ENCODE data around the gene MR1. TPM values are rescaled to one million over a fixed set of nuclear protein-coding genes. Genes with fewer than 3 reads are reported as not detected.
A peak's percentile ranks its signal among the peaks of the same experiment; 100 is the strongest.

MR1 gene
- polyA plus RNA-seq, 1 of the 3 experiments (the other 2 are of a cell fraction) = 7.0 TPM

DNA sequence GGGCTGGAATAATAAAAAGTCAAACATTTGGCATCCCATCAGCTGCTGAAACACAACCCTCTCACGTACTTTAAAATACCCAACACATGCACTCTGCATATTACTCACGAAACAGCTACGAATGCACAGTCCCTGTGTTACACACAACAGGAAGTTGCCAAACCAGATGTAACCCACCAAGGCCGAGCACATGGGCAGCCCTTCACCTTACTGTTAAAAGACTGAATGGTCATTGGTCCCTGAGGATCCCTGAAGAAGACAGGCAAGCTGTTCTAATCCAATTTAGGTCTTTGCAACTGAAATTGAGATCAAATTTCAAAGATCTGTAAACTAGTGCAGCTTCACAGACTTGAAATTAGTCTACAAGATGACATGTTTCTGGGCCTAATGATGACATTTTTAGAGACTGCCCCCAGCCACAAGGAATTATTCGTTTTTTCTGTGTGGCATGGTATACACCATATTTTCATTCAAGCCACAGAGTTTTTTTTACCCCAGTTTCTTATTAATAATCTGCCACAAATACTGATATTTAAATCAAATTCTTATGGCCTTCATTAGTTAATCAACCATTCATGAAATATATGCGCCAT lies 29.1 kb downstream of the MR1 start:
- no peak for DNase-seq
- H3K27me3 ChIP-seq (ENCODE audit: insufficient read depth) = no peaks in the 10 kb centered on the region
- no peak overlapping the region for H3K9ac ChIP-seq
- peaks cover 0 to 6% of the 10 kb centered on the region in 2 experiments; a peak in 2 of 4 replicates for H3K4me1 ChIP-seq (ENCODE audit: control insufficient read depth in 1 of 2, insufficient read depth in 2 of 2, low read depth in 1 of 2, low read length in 1 of 2)
- H3K4me2 ChIP-seq = no peak overlapping the region
- no peaks in the 10 kb centered on the region for H3F3A ChIP-seq (replicated peaks; ENCODE audit: insufficient read depth)
- POLR2A ChIA-PET = no interaction called here
- no peaks in the 10 kb centered on the region for H3K36me3 ChIP-seq (replicated peaks in 1 of 2; ENCODE audit: control insufficient read depth in 1 of 2, insufficient read depth in 2 of 2, low read length in 1 of 2)
- H3K79me2 ChIP-seq (ENCODE audit: insufficient read depth) = no peaks in the 10 kb centered on the region
- no peaks in the 10 kb centered on the region for H3K9me2 ChIP-seq
- no peak overlapping the region for H2AFZ ChIP-seq (ENCODE audit: low read depth)
- WGBS (ENCODE audit: low lambda C conversion rate) = 78% methylated on average over 6 of the region's 6 CpGs
- H4K20me1 ChIP-seq (ENCODE audit: insufficient read depth) = no peaks in the 10 kb centered on the region
- H3K4me3 ChIP-seq (ENCODE audit: low read depth in 2 of 2, low read length in 1 of 2) = no peak overlapping the region
- H3K27ac ChIP-seq (ENCODE audit: low read depth in 2 of 2, low read length in 1 of 2) = no peak overlapping the region
- no peaks in the 10 kb centered on the region for H3K9me3 ChIP-seq
- TF ChIP-seq EZH2phosphoT487 (IDR thresholded peaks at IDR 0.05; ENCODE audit: borderline replicate concordance, low read depth) = no peak
- TF ChIP-seq SIN3A (IDR thresholded peaks at IDR 0.05; ENCODE audit: borderline replicate concordance, low read depth, low read length) = no peak
- TF ChIP-seq FOXJ3 (CRISPR knock-in tag; IDR thresholded peaks at IDR 0.05) = no peak
- no peak for TF ChIP-seq YY1 (IDR thresholded peaks at IDR 0.05; ENCODE audit: low read depth)
- no peak for TF ChIP-seq ELF1 (IDR thresholded peaks at IDR 0.05)
- TF ChIP-seq, protein P1, sequence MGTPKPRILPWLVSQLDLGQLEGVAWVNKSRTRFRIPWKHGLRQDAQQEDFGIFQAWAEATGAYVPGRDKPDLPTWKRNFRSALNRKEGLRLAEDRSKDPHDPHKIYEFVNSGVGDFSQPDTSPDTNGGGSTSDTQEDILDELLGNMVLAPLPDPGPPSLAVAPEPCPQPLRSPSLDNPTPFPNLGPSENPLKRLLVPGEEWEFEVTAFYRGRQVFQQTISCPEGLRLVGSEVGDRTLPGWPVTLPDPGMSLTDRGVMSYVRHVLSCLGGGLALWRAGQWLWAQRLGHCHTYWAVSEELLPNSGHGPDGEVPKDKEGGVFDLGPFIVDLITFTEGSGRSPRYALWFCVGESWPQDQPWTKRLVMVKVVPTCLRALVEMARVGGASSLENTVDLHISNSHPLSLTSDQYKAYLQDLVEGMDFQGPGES (IDR thresholded peaks at IDR 0.05; ENCODE audit: low read depth, low read length) = no peak
- TF ChIP-seq RXRA (IDR thresholded peaks at IDR 0.05; ENCODE audit: borderline replicate concordance, low read depth) = no peak
- CTCF ChIA-PET = interaction anchor here (1.0 to 4.1 kb wide), 3 partner anchors 16 to 79 kb away, joined by 3 to 13 read pairs (median 6); no protein-coding TSS in a partner anchor

DNA sequence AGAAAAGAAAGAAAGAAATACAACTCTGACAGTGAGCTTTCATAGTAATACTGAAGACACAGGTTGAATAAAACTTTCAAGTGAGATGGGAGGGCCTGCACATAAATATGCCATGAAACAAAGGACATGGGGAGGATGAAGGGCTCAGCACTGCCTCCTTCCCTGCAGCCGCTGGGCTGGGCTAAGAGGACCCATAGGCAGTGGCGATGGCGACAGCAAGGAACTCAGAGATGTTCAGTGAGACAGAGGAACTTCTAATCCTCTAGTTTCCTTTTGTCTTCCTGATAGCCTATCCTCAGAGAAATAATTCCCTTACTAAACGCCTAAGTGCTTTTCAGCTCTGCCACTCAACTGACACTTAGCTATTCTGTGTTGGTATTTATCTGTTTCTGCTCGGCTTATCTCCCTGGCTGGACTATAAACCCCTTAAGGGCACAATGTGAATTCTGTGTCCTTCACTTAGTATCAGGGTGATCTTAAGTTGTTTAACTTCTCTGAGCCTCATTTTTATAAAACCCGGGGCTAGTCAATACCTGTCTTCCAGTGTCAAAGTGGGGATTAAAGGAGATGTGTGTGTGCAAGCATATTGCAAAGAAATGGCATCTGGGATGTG lies 30.3 kb downstream of the MR1 start:
- Histone ChIP-seq H3K4me2 (no peak overlapping the region), H3K36me3 (replicated peaks in 1 of 2; ENCODE audit: control insufficient read depth in 1 of 2, insufficient read depth in 2 of 2, low read length in 1 of 2) (no peaks in the 10 kb centered on the region), H4K20me1 (ENCODE audit: insufficient read depth) (no peaks in the 10 kb centered on the region), H3K27ac (ENCODE audit: low read depth in 2 of 2, low read length in 1 of 2) (no peak overlapping the region), H3K27me3 (ENCODE audit: insufficient read depth) (no peaks in the 10 kb centered on the region), H3F3A (replicated peaks; ENCODE audit: insufficient read depth) (no peaks in the 10 kb centered on the region), H3K79me2 (ENCODE audit: insufficient read depth) (no peaks in the 10 kb centered on the region), H3K9ac (no peak overlapping the region), H3K9me3 (no peaks in the 10 kb centered on the region), H3K4me3 (ENCODE audit: low read depth in 2 of 2, low read length in 1 of 2) (no peak overlapping the region), H3K4me1 (ENCODE audit: control insufficient read depth in 1 of 2, insufficient read depth in 2 of 2, low read depth in 1 of 2, low read length in 1 of 2) (peaks cover 0 to 6% of the 10 kb centered on the region in 2 experiments; a peak in 2 of 4 replicates), H3K9me2 (no peaks in the 10 kb centered on the region), H2AFZ (ENCODE audit: low read depth) (no peak overlapping the region)
- peak; percentile 48 for DNase-seq
- ChIA-PET CTCF (interaction anchor here (0.9 to 4.1 kb wide), 3 partner anchors 15 to 182 kb away, joined by 3 to 13 read pairs (median 6); no protein-coding TSS in a partner anchor), POLR2A (no interaction called here)
- no peak for TF ChIP-seq SMC3 (IDR thresholded peaks at IDR 0.05; ENCODE audit: low read depth, low read length)
- TF ChIP-seq SIN3A (IDR thresholded peaks at IDR 0.05; ENCODE audit: borderline replicate concordance, low read depth, low read length) = no peak
- no peak for TF ChIP-seq TCF12 (IDR thresholded peaks at IDR 0.05)
- WGBS (ENCODE audit: low lambda C conversion rate) = 76% methylated on average over 6 of the region's 6 CpGs

DNA sequence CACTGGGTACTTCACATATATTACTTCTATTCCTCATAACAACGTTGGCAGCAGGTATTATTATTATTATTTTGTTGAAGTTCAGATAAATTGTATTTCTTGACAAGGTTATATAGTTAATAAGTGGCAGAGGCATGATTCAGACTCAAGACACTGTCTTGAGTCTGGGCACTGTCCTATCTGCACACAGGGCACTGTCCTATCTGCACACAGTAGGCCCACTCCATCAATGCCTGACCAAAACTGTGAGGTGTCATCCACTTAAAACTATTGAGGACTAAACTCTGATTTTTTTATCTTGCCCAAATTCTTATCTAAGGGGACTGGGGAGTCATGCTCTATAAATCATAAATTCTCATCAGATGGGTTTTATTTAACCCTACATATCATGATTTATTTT lies 30.9 kb downstream of the MR1 start:
- CTCF ChIA-PET = no interaction called here
- TF ChIP-seq, protein P2, sequence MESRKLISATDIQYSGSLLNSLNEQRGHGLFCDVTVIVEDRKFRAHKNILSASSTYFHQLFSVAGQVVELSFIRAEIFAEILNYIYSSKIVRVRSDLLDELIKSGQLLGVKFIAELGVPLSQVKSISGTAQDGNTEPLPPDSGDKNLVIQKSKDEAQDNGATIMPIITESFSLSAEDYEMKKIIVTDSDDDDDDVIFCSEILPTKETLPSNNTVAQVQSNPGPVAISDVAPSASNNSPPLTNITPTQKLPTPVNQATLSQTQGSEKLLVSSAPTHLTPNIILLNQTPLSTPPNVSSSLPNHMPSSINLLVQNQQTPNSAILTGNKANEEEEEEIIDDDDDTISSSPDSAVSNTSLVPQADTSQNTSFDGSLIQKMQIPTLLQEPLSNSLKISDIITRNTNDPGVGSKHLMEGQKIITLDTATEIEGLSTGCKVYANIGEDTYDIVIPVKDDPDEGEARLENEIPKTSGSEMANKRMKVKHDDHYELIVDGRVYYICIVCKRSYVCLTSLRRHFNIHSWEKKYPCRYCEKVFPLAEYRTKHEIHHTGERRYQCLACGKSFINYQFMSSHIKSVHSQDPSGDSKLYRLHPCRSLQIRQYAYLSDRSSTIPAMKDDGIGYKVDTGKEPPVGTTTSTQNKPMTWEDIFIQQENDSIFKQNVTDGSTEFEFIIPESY (IDR thresholded peaks at IDR 0.05; ENCODE audit: borderline replicate concordance, low read depth) = no peak
- no peak for TF ChIP-seq GABPA (IDR thresholded peaks at IDR 0.05; ENCODE audit: low read depth)
- TF ChIP-seq, protein P3, sequence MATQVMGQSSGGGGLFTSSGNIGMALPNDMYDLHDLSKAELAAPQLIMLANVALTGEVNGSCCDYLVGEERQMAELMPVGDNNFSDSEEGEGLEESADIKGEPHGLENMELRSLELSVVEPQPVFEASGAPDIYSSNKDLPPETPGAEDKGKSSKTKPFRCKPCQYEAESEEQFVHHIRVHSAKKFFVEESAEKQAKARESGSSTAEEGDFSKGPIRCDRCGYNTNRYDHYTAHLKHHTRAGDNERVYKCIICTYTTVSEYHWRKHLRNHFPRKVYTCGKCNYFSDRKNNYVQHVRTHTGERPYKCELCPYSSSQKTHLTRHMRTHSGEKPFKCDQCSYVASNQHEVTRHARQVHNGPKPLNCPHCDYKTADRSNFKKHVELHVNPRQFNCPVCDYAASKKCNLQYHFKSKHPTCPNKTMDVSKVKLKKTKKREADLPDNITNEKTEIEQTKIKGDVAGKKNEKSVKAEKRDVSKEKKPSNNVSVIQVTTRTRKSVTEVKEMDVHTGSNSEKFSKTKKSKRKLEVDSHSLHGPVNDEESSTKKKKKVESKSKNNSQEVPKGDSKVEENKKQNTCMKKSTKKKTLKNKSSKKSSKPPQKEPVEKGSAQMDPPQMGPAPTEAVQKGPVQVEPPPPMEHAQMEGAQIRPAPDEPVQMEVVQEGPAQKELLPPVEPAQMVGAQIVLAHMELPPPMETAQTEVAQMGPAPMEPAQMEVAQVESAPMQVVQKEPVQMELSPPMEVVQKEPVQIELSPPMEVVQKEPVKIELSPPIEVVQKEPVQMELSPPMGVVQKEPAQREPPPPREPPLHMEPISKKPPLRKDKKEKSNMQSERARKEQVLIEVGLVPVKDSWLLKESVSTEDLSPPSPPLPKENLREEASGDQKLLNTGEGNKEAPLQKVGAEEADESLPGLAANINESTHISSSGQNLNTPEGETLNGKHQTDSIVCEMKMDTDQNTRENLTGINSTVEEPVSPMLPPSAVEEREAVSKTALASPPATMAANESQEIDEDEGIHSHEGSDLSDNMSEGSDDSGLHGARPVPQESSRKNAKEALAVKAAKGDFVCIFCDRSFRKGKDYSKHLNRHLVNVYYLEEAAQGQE (IDR thresholded peaks at IDR 0.05; ENCODE audit: low read depth, low read length) = no peak
- no peak for TF ChIP-seq FOSL2 (IDR thresholded peaks at IDR 0.05; ENCODE audit: borderline replicate concordance, low read depth)
- TF ChIP-seq, protein P4, sequence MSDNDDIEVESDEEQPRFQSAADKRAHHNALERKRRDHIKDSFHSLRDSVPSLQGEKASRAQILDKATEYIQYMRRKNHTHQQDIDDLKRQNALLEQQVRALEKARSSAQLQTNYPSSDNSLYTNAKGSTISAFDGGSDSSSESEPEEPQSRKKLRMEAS (IDR thresholded peaks at IDR 0.05; ENCODE audit: low read depth) = no peak
- TF ChIP-seq RXRA (IDR thresholded peaks at IDR 0.05; ENCODE audit: borderline replicate concordance, low read depth) = no peak

More for the DNA sequence above, 30.9 kb downstream of the MR1 start:
- H3K4me2 ChIP-seq = no peak overlapping the region
- no peaks in the 10 kb centered on the region for H3K9me3 ChIP-seq
- H3K79me2 ChIP-seq (ENCODE audit: insufficient read depth) = no peaks in the 10 kb centered on the region
- peaks cover 0 to 6% of the 10 kb centered on the region in 2 experiments; a peak in 2 of 4 replicates for H3K4me1 ChIP-seq (ENCODE audit: control insufficient read depth in 1 of 2, insufficient read depth in 2 of 2, low read depth in 1 of 2, low read length in 1 of 2)
- H3K36me3 ChIP-seq (replicated peaks in 1 of 2; ENCODE audit: control insufficient read depth in 1 of 2, insufficient read depth in 2 of 2, low read length in 1 of 2) = no peaks in the 10 kb centered on the region
- no peak for DNase-seq
- H3K9ac ChIP-seq = no peak overlapping the region
- no peaks in the 10 kb centered on the region for H3K9me2 ChIP-seq
- no peak overlapping the region for H2AFZ ChIP-seq (ENCODE audit: low read depth)
- 65% methylated on average over 1 of the region's 1 CpG for WGBS (ENCODE audit: low lambda C conversion rate)
- no peaks in the 10 kb centered on the region for H3K27me3 ChIP-seq (ENCODE audit: insufficient read depth)
- no peak overlapping the region for H3K27ac ChIP-seq (ENCODE audit: low read depth in 2 of 2, low read length in 1 of 2)
- H4K20me1 ChIP-seq (ENCODE audit: insufficient read depth) = no peaks in the 10 kb centered on the region
- no peak overlapping the region for H3K4me3 ChIP-seq (ENCODE audit: low read depth in 2 of 2, low read length in 1 of 2)
- POLR2A ChIA-PET = no interaction called here
- H3F3A ChIP-seq (replicated peaks; ENCODE audit: insufficient read depth) = no peaks in the 10 kb centered on the region

Data from SK-N-SH (cell line).